HepG2 (cell line): ENCODE data around the gene PDP2. TPM values are rescaled to one million over a fixed set of nuclear protein-coding genes. Genes with fewer than 3 reads are reported as not detected.

ENCODE experiments used
- RBFOX2 ChIP-seq: fragments of 200-400 bp; formaldehyde crosslinking; IDR thresholded peaks from 2 replicates; pipeline ENCODE4 v1.6.1; 2017; ENCODE audit warnings: low read depth, mild to moderate bottlenecking, low read length
- RNF2 ChIP-seq: fragments of 450-650 bp; conservative IDR thresholded peaks from 2 replicates; pipeline ENCODE4 v1.6.1; 2016; ENCODE audit warnings: low read depth
- SP140L ChIP-seq: sonication (generic); formaldehyde crosslinking; IDR thresholded peaks from 2 replicates; pipeline ENCODE4 v1.4.0; 2020; ENCODE audit warnings: missing genetic modification reagents, borderline replicate concordance
- ZFX ChIP-seq: sonication (generic); formaldehyde crosslinking; IDR thresholded peaks from 2 replicates; pipeline ENCODE4 v1.4.0; 2020; ENCODE audit warnings: mild to moderate bottlenecking, low read depth, missing genetic modification reagents, moderate library complexity
- ZNF224 ChIP-seq: sonication (generic); formaldehyde crosslinking; IDR thresholded peaks from 2 replicates; pipeline ENCODE4 v1.5.0; 2020; ENCODE audit warnings: mild to moderate bottlenecking, missing genetic modification reagents
- ZNF292 ChIP-seq: sonication (generic); formaldehyde crosslinking; IDR thresholded peaks from 2 replicates; pipeline ENCODE4 v1.8.1; 2022; ENCODE audit warnings: mild to moderate bottlenecking, low read depth, missing genetic modification reagents, borderline replicate concordance
- ZNF3 ChIP-seq: IDR thresholded peaks from 2 replicates; pipeline ENCODE4 v1.7.0; 2017; ENCODE audit warnings: inconsistent platforms
- ZNF614 ChIP-seq: IDR thresholded peaks from 2 replicates; pipeline ENCODE4 v1.6.1; 2018; ENCODE audit warnings: missing biosample characterization, missing genetic modification reagents, inconsistent platforms, borderline replicate concordance
- ZNF644 ChIP-seq: IDR thresholded peaks from 2 replicates; pipeline ENCODE4 v1.6.1; 2016; ENCODE audit warnings: low read depth
- ZNF747 ChIP-seq: sonication (generic); formaldehyde crosslinking; IDR thresholded peaks from 2 replicates; pipeline ENCODE4 v1.8.1; 2023; ENCODE audit warnings: missing genetic modification reagents, mild to moderate bottlenecking, borderline replicate concordance
- ZNF761 ChIP-seq: sonication (generic); formaldehyde crosslinking; conservative IDR thresholded peaks from 2 replicates; pipeline ENCODE4 v1.4.0; 2020; ENCODE audit warnings: mild to moderate bottlenecking, missing genetic modification reagents
- ZNF773 ChIP-seq: sonication (generic); formaldehyde crosslinking; IDR thresholded peaks from 2 replicates; pipeline ENCODE4 v1.4.0; 2020; ENCODE audit warnings: missing genetic modification reagents, borderline replicate concordance
- ZSCAN20 ChIP-seq: sonication (generic); formaldehyde crosslinking; IDR thresholded peaks from 2 replicates; pipeline ENCODE4 v1.4.0; 2020; ENCODE audit warnings: missing genetic modification reagents, mild to moderate bottlenecking, borderline replicate concordance
- polyA plus RNA-seq, 8 experiments: library from polyadenylated mRNA; depleted of rRNA in 3 of 8; stranded (reverse) in 7 of 8; unstranded in 1 of 8; fragments of >200 nt; fragmentation: Illumina TruSeq in 4 of 8; extraction: Trizol in 4 of 8; gene quantifications; 2 replicates each; pipeline versions ENCODE4 v1.2.1 to v1.2.3, GENCODE V29; 2011 to 2016; ENCODE audit warnings: low read depth in 4 of 8, missing spikeins in 1 of 8, mixed read lengths in 1 of 8; ENCODE audit not compliant: insufficient read depth in 1 of 8
- total RNA-seq, 5 experiments: library from RNA; depleted of rRNA; stranded (reverse); fragments of >200 nt; fragmentation: Illumina TruSeq; extraction: Trizol; gene quantifications; 2 replicates each; pipeline ENCODE4 v1.2.3, GENCODE V29; 2016; ENCODE audit warnings: low read depth in 1 of 5
- TF ChIP-seq, protein P1 (sequence below): sonication (generic); formaldehyde crosslinking; IDR thresholded peaks from 2 replicates; pipeline ENCODE4 v1.4.0; 2020; ENCODE audit warnings: low read depth, mild to moderate bottlenecking, missing genetic modification reagents
- TF ChIP-seq, protein P2 (sequence below): sonication (generic); formaldehyde crosslinking; IDR thresholded peaks from 2 replicates; pipeline ENCODE4 v1.8.1; 2023; ENCODE audit warnings: mild to moderate bottlenecking, missing genetic modification reagents
- TF ChIP-seq, protein P3 (sequence below): IDR thresholded peaks from 2 replicates; pipeline ENCODE4 v1.4.0; 2020; ENCODE audit warnings: mild to moderate bottlenecking, missing genetic modification reagents
- TF ChIP-seq, protein P4 (sequence below): IDR thresholded peaks from 2 replicates; pipeline ENCODE4 v1.6.1; 2016; ENCODE audit warnings: control low read depth
- TF ChIP-seq, protein P5 (sequence below): sonication (generic); formaldehyde crosslinking; IDR thresholded peaks from 2 replicates; pipeline ENCODE4 v1.9.0; 2022; ENCODE audit warnings: missing genetic modification reagents, mild to moderate bottlenecking, borderline replicate concordance

Gene PDP2
- total and polyA plus RNA-seq, 2 of the 13 experiments (the other 11 are each of a cell fraction or from before 2014, with no cell fraction given): 12.8 to 15.8 TPM

DNA sequence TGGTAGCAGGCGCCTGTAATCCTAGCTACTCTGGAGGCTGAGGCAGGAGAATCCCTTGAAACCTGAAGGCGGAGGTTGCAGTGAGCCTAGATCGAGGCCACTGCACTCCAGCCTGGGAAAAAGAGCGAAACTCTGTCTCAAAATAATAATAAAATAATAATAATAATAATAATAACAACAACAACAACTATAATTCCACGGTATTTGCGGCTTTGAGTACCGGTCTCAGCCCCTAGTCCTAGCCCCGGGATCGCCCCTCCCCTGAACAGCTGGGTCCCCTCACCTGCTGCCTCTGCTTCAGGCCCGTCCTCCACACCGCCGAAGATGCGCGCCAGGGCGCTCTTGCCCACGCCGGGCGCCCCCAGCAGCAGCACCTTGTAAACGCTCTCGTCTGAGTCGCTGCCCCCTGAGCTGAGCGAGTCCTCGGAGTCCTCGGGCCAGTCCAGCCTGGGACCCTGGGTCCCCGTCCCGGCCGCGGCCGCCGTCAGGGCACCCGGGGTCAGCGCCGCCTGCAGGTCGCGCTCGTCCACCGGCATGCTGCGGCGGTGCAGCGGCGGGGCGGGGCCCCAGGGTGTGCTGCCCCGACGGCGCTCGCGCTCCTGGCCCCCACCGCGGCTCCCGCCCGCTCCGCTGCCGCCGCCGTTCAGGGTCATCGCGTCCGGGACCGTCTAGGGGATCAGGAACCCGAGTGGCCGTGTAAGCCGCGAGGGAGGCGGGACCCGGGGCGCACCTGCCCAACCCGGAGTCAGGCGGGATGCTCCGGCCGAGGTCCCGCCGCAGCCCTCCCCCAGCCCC lies 44.4 kb downstream of the PDP2 start (continued):
- TF ChIP-seq, protein P1, sequence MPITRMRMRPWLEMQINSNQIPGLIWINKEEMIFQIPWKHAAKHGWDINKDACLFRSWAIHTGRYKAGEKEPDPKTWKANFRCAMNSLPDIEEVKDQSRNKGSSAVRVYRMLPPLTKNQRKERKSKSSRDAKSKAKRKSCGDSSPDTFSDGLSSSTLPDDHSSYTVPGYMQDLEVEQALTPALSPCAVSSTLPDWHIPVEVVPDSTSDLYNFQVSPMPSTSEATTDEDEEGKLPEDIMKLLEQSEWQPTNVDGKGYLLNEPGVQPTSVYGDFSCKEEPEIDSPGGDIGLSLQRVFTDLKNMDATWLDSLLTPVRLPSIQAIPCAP (CRISPR knock-in tag): no peak
- TF ChIP-seq ZNF224 (CRISPR knock-in tag): no peak
- TF ChIP-seq ZNF614 (CRISPR knock-in tag): no peak
- TF ChIP-seq ZFX (CRISPR knock-in tag): no peak
- TF ChIP-seq ZSCAN20: 0 out of 2 replicates have a peak, but pooled peaks have one; percentile 76
- 0 out of 2 replicates have a peak, but pooled peaks have one; percentile 20 for TF ChIP-seq ZNF292
- TF ChIP-seq ZNF761 (CRISPR knock-in tag): no peak
- TF ChIP-seq ZNF747 (CRISPR knock-in tag): no peak
- no peak for TF ChIP-seq RNF2
- no peak for TF ChIP-seq ZNF644 (CRISPR knock-in tag)
- TF ChIP-seq ZNF3 (CRISPR knock-in tag): no peak
- no peak for TF ChIP-seq SP140L
- peak; percentile 28; the same call in 1 of the 2 replicates for TF ChIP-seq ZNF773 (CRISPR knock-in tag)
- TF ChIP-seq, protein P2, sequence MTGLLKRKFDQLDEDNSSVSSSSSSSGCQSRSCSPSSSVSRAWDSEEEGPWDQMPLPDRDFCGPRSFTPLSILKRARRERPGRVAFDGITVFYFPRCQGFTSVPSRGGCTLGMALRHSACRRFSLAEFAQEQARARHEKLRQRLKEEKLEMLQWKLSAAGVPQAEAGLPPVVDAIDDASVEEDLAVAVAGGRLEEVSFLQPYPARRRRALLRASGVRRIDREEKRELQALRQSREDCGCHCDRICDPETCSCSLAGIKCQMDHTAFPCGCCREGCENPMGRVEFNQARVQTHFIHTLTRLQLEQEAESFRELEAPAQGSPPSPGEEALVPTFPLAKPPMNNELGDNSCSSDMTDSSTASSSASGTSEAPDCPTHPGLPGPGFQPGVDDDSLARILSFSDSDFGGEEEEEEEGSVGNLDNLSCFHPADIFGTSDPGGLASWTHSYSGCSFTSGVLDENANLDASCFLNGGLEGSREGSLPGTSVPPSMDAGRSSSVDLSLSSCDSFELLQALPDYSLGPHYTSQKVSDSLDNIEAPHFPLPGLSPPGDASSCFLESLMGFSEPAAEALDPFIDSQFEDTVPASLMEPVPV (CRISPR knock-in tag): peak; percentile 43; the same call in 1 of the 2 replicates
- TF ChIP-seq, protein P3, sequence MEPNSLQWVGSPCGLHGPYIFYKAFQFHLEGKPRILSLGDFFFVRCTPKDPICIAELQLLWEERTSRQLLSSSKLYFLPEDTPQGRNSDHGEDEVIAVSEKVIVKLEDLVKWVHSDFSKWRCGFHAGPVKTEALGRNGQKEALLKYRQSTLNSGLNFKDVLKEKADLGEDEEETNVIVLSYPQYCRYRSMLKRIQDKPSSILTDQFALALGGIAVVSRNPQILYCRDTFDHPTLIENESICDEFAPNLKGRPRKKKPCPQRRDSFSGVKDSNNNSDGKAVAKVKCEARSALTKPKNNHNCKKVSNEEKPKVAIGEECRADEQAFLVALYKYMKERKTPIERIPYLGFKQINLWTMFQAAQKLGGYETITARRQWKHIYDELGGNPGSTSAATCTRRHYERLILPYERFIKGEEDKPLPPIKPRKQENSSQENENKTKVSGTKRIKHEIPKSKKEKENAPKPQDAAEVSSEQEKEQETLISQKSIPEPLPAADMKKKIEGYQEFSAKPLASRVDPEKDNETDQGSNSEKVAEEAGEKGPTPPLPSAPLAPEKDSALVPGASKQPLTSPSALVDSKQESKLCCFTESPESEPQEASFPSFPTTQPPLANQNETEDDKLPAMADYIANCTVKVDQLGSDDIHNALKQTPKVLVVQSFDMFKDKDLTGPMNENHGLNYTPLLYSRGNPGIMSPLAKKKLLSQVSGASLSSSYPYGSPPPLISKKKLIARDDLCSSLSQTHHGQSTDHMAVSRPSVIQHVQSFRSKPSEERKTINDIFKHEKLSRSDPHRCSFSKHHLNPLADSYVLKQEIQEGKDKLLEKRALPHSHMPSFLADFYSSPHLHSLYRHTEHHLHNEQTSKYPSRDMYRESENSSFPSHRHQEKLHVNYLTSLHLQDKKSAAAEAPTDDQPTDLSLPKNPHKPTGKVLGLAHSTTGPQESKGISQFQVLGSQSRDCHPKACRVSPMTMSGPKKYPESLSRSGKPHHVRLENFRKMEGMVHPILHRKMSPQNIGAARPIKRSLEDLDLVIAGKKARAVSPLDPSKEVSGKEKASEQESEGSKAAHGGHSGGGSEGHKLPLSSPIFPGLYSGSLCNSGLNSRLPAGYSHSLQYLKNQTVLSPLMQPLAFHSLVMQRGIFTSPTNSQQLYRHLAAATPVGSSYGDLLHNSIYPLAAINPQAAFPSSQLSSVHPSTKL (CRISPR knock-in tag): 0 out of 2 replicates have a peak, but pooled peaks have one; percentile 17
- TF ChIP-seq RBFOX2: no peak; the same call in 1 of the 2 replicates
- TF ChIP-seq, protein P4, sequence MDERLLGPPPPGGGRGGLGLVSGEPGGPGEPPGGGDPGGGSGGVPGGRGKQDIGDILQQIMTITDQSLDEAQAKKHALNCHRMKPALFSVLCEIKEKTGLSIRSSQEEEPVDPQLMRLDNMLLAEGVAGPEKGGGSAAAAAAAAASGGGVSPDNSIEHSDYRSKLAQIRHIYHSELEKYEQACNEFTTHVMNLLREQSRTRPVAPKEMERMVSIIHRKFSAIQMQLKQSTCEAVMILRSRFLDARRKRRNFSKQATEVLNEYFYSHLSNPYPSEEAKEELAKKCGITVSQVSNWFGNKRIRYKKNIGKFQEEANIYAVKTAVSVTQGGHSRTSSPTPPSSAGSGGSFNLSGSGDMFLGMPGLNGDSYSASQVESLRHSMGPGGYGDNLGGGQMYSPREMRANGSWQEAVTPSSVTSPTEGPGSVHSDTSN (CRISPR knock-in tag): no peak
- TF ChIP-seq, protein P5, sequence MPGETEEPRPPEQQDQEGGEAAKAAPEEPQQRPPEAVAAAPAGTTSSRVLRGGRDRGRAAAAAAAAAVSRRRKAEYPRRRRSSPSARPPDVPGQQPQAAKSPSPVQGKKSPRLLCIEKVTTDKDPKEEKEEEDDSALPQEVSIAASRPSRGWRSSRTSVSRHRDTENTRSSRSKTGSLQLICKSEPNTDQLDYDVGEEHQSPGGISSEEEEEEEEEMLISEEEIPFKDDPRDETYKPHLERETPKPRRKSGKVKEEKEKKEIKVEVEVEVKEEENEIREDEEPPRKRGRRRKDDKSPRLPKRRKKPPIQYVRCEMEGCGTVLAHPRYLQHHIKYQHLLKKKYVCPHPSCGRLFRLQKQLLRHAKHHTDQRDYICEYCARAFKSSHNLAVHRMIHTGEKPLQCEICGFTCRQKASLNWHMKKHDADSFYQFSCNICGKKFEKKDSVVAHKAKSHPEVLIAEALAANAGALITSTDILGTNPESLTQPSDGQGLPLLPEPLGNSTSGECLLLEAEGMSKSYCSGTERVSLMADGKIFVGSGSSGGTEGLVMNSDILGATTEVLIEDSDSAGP: no peak
